Suprapubic skin (tissue), 4 donors: ENCODE measurements around the gene YIF1A.

ENCODE experiments used
- CTCF ChIP-seq, 2 donors: fragments of 200-600 bp in 1 of 2; fragments of 450-650 bp in 1 of 2; sonication (generic) in 1 of 2; IDR thresholded peaks; one replicate each; pipeline ENCODE4 v1.5.1; 2016 to 2019; ENCODE audit warnings: antibody characterized with exemption in 2 of 2, mild to moderate bottlenecking in 1 of 2, moderate library complexity in 1 of 2
- POLR2A ChIP-seq, 2 donors: fragments of 450-650 bp; IDR thresholded peaks; one replicate each; pipeline ENCODE4 v1.6.1; 2017; ENCODE audit warnings: antibody characterized with exemption in 2 of 2, mild to moderate bottlenecking in 2 of 2, moderate library complexity in 2 of 2
- POLR2AphosphoS5 ChIP-seq, 3 donors: sonication (generic); formaldehyde crosslinking; IDR thresholded peaks; one replicate each; pipeline ENCODE4 v1.6.1; 2017; ENCODE audit warnings: antibody characterized with exemption in 3 of 3

GRCh38 chr11:66275396-66275795 lies 13.5 kb downstream of the YIF1A start:
- TF ChIP-seq POLR2A (IDR thresholded peaks at IDR 0.05) (no peak), CTCF (IDR thresholded peaks at IDR 0.05) (no peak), POLR2AphosphoS5 (IDR thresholded peaks at IDR 0.05) (no peak)
